Muscle of leg (tissue), 11 donors: ENCODE measurements around the gene ITGAL. TPM values are rescaled to one million over a fixed set of nuclear protein-coding genes. Genes with fewer than 3 reads are reported as not detected.
A peak's percentile ranks its signal among the peaks of the same experiment; 100 is the strongest.

ENCODE experiments used
- DNase-seq: peaks from one replicate; pipeline ENCODE4 v3.0.0; 2013
- H3K27ac ChIP-seq: one replicate; pipeline ENCODE4 v1.5.1; 2013; ENCODE audit warnings: mild to moderate bottlenecking, low read length, control low read depth
- H3K27me3 ChIP-seq: one replicate; pipeline ENCODE4 v1.6.1; 2013; ENCODE audit warnings: low read length; ENCODE audit not compliant: control insufficient read depth, insufficient read depth
- H3K36me3 ChIP-seq: one replicate; pipeline ENCODE4 v1.6.1; 2013; ENCODE audit warnings: low read length; ENCODE audit not compliant: control insufficient read depth, insufficient read depth
- H3K4me1 ChIP-seq: one replicate; pipeline ENCODE4 v1.6.1; 2013; ENCODE audit warnings: low read length; ENCODE audit not compliant: control insufficient read depth, insufficient read depth
- H3K4me3 ChIP-seq: one replicate; pipeline ENCODE4 v1.5.1; 2013; ENCODE audit warnings: low read length, control low read depth
- H3K9me3 ChIP-seq: replicated peaks from 2 replicates; pipeline ENCODE4 v1.6.1; 2013; ENCODE audit warnings: low read depth, low read length; ENCODE audit not compliant: control insufficient read depth
- WGBS: methylation state at CpG from one replicate; pipeline ENCODE4 v1.1.5; 2013; ENCODE audit warnings: missing lambda C conversion rate; ENCODE audit not compliant: insufficient coverage; 5-methylcytosine and 5-hydroxymethylcytosine counted together
- polyA plus RNA-seq, 8 donors: library from polyadenylated mRNA; unstranded; fragments of 120-200 nt; gene quantifications; one replicate each; pipeline versions ENCODE4 v1.2.1 to v1.2.3, GENCODE V29; 2013; ENCODE audit warnings: inconsistent platforms in 1 of 8, low replicate concordance in 1 of 8; ENCODE audit not compliant: insufficient read length in 8 of 8, insufficient read depth in 1 of 8
- total RNA-seq: library from RNA; stranded (reverse); fragments of 120-200 nt; gene quantifications from one replicate; pipeline ENCODE4 v1.2.4, GENCODE V29; 2013

ITGAL gene
- total and polyA plus RNA-seq, 9 donors, result 0.89 to 2.8 (median 2.1) TPM

DNA sequence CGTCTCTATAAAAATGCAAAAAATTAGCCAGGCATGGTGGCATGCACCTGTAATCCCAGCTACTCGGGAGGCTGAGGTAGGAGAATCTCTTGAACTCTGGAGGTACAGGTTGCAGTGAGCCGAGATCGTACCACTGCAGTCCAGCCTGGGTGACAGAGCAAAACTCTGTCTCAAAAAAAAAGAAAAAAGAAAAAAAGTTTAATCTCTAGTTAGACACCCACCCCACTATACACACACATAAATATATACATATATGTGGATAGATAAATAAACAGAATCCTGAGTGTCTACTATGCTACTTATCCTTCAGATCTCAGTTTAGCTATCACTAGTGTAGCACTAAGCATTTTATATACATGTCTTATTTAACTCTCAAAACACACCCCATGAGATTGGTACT is 18.7 kb downstream of the ITGAL start:
- H3K4me1 ChIP-seq, result no peaks in the 10 kb centered on the region
- no peak overlapping the region for H3K4me3 ChIP-seq
- H3K9me3 ChIP-seq, result no peaks in the 10 kb centered on the region
- no peak for DNase-seq
- WGBS, result 81% methylated on average over 2 of the region's 4 CpGs
- no peaks in the 10 kb centered on the region for H3K36me3 ChIP-seq
- H3K27me3 ChIP-seq, result peaks cover 5% of the 10 kb centered on the region
- no peak overlapping the region for H3K27ac ChIP-seq

- no peaks in the 10 kb centered on the region for H3K9me3 ChIP-seq
- peaks cover 5% of the 10 kb centered on the region for H3K27me3 ChIP-seq
- WGBS, result 58% methylated on average over 3 of the region's 6 CpGs
- H3K4me3 ChIP-seq, result no peak overlapping the region
- H3K27ac ChIP-seq, result no peak overlapping the region
- no peaks in the 10 kb centered on the region for H3K36me3 ChIP-seq
- peak; percentile 53 for DNase-seq
- no peaks in the 10 kb centered on the region for H3K4me1 ChIP-seq
Measured at GRCh38 chr16:30491744-30492308, 19.3 kb downstream of the ITGAL start.

DNA sequence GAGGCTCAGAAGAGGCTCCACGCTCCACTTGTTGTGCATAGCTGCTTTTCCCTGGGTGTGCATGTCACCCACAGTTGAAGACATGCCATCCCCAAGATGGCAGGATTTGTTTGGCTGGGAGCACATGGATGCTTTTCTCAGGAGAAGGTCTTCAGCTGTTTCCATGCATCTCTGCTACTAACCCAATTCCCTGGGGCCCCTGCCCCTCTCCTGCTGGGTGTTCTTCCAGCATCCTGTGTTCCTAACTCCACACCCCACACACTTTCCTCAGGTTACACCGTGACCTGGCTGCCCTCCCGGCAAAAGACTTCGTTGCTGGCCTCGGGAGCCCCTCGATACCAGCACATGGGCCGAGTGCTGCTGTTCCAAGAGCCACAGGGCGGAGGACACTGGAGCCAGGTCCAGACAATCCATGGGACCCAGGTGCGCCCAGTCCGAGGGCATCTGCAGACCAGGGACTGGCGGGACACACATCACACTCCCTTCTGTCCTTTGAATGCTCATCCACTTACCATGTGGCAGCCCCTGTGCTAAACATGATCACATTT is 21.5 kb downstream of the ITGAL start:
- Histone ChIP-seq H3K27ac (no peak overlapping the region), H3K27me3 (peaks cover 5% of the 10 kb centered on the region), H3K36me3 (no peaks in the 10 kb centered on the region), H3K4me3 (no peak overlapping the region), H3K4me1 (no peaks in the 10 kb centered on the region), H3K9me3 (no peaks in the 10 kb centered on the region)
- DNase-seq, result no peak
- 46% methylated on average over 10 of the region's 11 CpGs for WGBS

DNA sequence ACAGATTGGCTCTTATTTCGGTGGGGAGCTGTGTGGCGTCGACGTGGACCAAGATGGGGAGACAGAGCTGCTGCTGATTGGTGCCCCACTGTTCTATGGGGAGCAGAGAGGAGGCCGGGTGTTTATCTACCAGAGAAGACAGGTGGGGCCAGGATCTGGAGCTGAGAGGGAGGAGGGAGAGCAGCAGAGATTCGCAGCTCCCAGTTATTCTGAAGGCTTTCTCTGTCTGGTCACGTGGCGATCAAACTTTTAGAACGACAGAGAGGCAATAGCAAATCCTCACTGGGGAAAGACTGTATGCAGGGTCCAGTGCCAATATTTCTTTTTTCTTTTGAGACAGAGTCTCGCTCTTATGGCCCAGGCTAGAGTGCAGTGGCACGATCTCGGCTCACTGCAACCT is 22.2 kb downstream of the ITGAL start:
- no peaks in the 10 kb centered on the region for H3K9me3 ChIP-seq
- H3K4me1 ChIP-seq, result no peaks in the 10 kb centered on the region
- no peak for DNase-seq
- no peak overlapping the region for H3K27ac ChIP-seq
- H3K36me3 ChIP-seq, result no peaks in the 10 kb centered on the region
- H3K27me3 ChIP-seq, result peaks cover 5% of the 10 kb centered on the region
- H3K4me3 ChIP-seq, result no peak overlapping the region
- 38% methylated on average over 7 of the region's 12 CpGs for WGBS

DNA sequence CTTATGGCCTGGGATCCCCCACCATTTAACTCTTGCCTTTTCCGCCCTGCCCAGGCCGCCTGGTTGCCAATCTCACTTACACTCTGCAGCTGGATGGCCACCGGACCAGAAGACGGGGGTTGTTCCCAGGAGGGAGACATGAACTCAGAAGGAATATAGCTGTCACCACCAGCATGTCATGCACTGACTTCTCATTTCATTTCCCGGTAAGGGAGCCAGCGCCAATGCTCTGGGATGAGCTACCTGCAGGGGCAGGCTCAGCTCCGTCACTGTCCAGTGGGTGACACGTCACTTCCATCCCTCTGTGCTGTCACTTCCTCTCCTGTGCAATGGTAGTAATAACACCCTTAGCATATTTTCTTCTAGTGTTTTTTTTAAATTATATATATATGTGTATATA is 26.7 kb downstream of the ITGAL start:
- no peak for DNase-seq
- Histone ChIP-seq H3K4me1 (no peaks in the 10 kb centered on the region), H3K36me3 (no peaks in the 10 kb centered on the region), H3K4me3 (no peak overlapping the region), H3K27me3 (peaks cover 2% of the 10 kb centered on the region), H3K27ac (no peak overlapping the region), H3K9me3 (no peaks in the 10 kb centered on the region)
- WGBS, result 54% methylated on average over 5 of the region's 8 CpGs

DNA sequence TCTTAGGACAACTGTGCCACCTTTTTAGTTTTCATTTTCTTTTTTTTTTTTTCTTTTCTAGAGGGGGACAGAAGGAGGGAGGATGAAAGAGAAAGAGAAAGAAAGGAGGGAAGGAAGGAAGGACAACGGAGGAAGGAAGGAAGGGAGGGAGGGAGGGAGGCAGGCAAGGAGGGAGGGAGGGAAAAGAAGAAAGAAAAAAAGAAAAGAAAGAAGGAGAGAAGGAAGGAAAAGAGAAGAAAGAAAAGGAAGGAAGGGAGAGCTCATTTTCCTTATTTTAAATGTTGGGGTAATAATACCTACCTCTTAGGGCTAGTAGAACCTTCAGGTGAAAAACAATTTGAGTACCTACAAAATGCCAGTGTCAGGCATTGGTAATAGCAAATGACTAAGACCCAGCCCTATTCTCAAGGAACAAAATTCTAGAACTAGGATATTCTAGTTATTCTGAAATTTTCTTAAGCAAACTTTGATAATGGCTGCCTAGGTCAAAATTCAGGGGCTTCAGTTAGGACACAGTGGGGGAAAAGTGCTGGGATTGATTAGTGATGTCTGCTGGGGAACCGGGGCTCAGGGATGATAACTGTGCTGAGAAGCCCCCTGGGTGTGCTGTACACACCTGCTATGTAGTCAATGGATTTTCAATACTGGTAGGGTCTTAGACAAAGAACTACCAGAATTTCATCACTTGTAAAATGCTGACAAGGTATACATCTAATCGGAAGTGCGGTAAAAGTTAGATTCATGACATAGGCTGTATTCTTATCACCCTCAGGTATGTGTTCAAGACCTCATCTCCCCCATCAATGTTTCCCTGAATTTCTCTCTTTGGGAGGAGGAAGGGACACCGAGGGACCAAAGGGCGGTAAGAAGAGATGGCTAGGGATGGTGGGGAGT is 31.1 kb downstream of the ITGAL start:
- WGBS, result 11% methylated on average over 1 of the region's 6 CpGs
- Histone ChIP-seq H3K36me3 (no peaks in the 10 kb centered on the region), H3K27me3 (no peaks in the 10 kb centered on the region), H3K4me3 (no peak overlapping the region), H3K9me3 (no peaks in the 10 kb centered on the region), H3K4me1 (no peaks in the 10 kb centered on the region), H3K27ac (no peak overlapping the region)
- no peak for DNase-seq

GRCh38 chr16:30509081-30509765 is 36.7 kb downstream of the ITGAL start:
- no peak for DNase-seq
- no peaks in the 10 kb centered on the region for H3K27me3 ChIP-seq
- H3K4me1 ChIP-seq, result no peaks in the 10 kb centered on the region
- no CpG with 5 or more reads among the region's 4 CpGs for WGBS
- H3K27ac ChIP-seq, result no peak overlapping the region
- no peaks in the 10 kb centered on the region for H3K36me3 ChIP-seq
- no peak overlapping the region for H3K4me3 ChIP-seq
- no peaks in the 10 kb centered on the region for H3K9me3 ChIP-seq

DNA sequence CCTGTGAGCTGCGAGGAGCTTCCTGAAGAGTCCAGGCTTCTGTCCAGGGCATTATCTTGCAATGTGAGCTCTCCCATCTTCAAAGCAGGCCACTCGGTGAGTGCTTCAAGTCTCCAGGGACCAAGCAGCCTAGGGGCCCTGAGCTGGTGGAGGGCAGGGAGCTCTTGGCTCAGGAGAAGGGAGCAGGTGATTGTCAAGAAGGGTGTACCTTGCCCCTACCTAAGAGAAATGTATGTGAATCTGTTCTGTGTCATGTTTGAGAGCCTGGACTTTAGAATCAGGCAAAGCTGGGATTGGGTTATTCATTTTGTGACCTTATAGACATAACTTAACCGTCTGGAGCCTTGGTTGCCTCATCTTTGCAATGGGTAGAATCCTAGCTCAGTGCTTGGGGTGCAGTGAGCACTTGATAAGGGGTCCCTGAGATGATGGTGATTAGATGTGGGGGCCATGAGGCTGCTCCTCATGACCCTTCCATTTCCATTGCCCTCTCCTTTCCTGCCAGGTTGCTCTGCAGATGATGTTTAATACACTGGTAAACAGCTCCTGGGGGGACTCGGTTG is 37.9 kb downstream of the ITGAL start:
- H3K9me3 ChIP-seq, result no peaks in the 10 kb centered on the region
- H3K4me1 ChIP-seq, result no peaks in the 10 kb centered on the region
- DNase-seq, result no peak
- H3K36me3 ChIP-seq, result no peaks in the 10 kb centered on the region
- no peak overlapping the region for H3K27ac ChIP-seq
- no peak overlapping the region for H3K4me3 ChIP-seq
- 60% methylated on average over 3 of the region's 4 CpGs for WGBS
- H3K27me3 ChIP-seq, result no peaks in the 10 kb centered on the region

DNA sequence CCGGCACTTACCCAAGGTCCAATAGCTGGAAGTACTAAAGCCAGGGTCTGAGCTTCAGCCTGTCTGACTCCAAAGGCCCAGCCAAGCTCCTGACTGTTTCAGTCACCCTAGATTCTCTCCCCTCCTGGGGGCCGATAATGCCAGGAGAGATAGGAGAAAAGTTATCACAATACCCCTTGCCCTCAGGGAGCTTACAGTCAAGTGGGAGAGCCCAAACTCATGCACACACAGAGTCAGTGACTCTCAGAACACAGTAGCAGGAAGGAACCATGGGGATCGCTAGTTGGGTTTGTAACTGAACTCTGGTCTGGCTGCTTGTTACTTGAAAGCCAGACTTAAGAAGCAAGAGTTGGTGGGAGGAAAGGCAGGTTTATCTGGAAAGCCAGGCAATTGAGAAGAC is 39.0 kb downstream of the ITGAL start:
- no peaks in the 10 kb centered on the region for H3K36me3 ChIP-seq
- no peaks in the 10 kb centered on the region for H3K9me3 ChIP-seq
- no peaks in the 10 kb centered on the region for H3K4me1 ChIP-seq
- no peak for DNase-seq
- no peak overlapping the region for H3K4me3 ChIP-seq
- H3K27me3 ChIP-seq, result no peaks in the 10 kb centered on the region
- H3K27ac ChIP-seq, result no peak overlapping the region
- WGBS, result 93% methylated on average over 3 of the region's 3 CpGs

- 63% methylated on average over 2 of the region's 2 CpGs for whole genome bisulfite sequencing
- DNase-seq, result no peak
- no peaks in the 10 kb centered on the region for H3K27me3 ChIP-seq
- no peak overlapping the region for H3K4me3 ChIP-seq
- H3K9me3 ChIP-seq, result no peaks in the 10 kb centered on the region
- no peaks in the 10 kb centered on the region for H3K4me1 ChIP-seq
- H3K27ac ChIP-seq, result no peak overlapping the region
- H3K36me3 ChIP-seq, result no peaks in the 10 kb centered on the region
Measured at GRCh38 chr16:30515275-30515674, 42.7 kb downstream of the ITGAL start.
